Sigmoid colon (tissue), 7 donors: ENCODE results near the gene KIRREL3. TPM values are rescaled to one million over a fixed set of nuclear protein-coding genes. Genes with fewer than 3 reads are reported as not detected.

ENCODE experiments used
- DNase-seq: peaks from one replicate; pipeline ENCODE4 v3.0.0-alpha.2; 2019
- H3K27ac ChIP-seq, 4 donors: fragments of 200-600 bp; sonication (generic); one replicate each; pipeline ENCODE4 v1.5.1; 2016 to 2019; ENCODE audit warnings: mild to moderate bottlenecking in 1 of 4
- H3K27me3 ChIP-seq, 3 donors: fragments of 200-600 bp; sonication (generic); one replicate each; pipeline ENCODE4 v1.5.1; 2019; ENCODE audit warnings: mild to moderate bottlenecking in 1 of 3
- H3K36me3 ChIP-seq, 4 donors: fragments of 200-600 bp; sonication (generic); one replicate each; pipeline ENCODE4 v1.5.1; 2016 to 2019
- H3K4me1 ChIP-seq, 4 donors: fragments of 200-600 bp; sonication (generic); one replicate each; pipeline ENCODE4 v1.5.1; 2017 to 2019
- H3K4me3 ChIP-seq, 4 donors: fragments of 200-600 bp; sonication (generic); one replicate each; pipeline ENCODE4 v1.5.1; 2017 to 2019; ENCODE audit warnings: mild to moderate bottlenecking in 2 of 4, moderate library complexity in 1 of 4
- H3K9me3 ChIP-seq, 4 donors: fragments of 200-600 bp in 3 of 4; sonication (generic) in 3 of 4; one replicate each; pipeline versions ENCODE4 v1.5.1 to v1.6.1; 2013 to 2019
- EP300 ChIP-seq, 4 donors: sonication (generic); formaldehyde crosslinking; IDR thresholded peaks; one replicate each; pipeline ENCODE4 v1.6.1; 2017; ENCODE audit warnings: antibody characterized with exemption in 4 of 4
- POLR2A ChIP-seq, 2 donors: fragments of 450-650 bp; IDR thresholded peaks; one replicate each; pipeline ENCODE4 v1.6.1; 2016; ENCODE audit warnings: antibody characterized with exemption in 2 of 2, mild to moderate bottlenecking in 2 of 2, moderate library complexity in 2 of 2
- POLR2AphosphoS5 ChIP-seq, 4 donors: sonication (generic); formaldehyde crosslinking; IDR thresholded peaks; one replicate each; pipeline ENCODE4 v1.6.1; 2017; ENCODE audit warnings: antibody characterized with exemption in 4 of 4
- WGBS, 2 donors: extraction: QIAGEN DNeasy Blood & Tissue Kit; methylation state at CpG; one replicate each; pipeline ENCODE4 v1.1.7; 2013; 5-methylcytosine and 5-hydroxymethylcytosine counted together
- intact Hi-C: fragments of 100-400 bp; cut with DNase I; formaldehyde crosslinking; loops from one replicate; pipeline ENCODE4 v1.15.1; 2023
- polyA plus RNA-seq, 3 donors: library from polyadenylated mRNA; stranded (reverse); fragments of 200-250 nt; gene quantifications; one replicate each; pipeline ENCODE4 v1.2.3, GENCODE V29; 2013
- total RNA-seq, 4 donors: library from RNA; depleted of rRNA; stranded (reverse); fragments of >200 nt; gene quantifications; one replicate each; pipeline ENCODE4 v1.1.0, GENCODE V29; 2016
- TF ChIP-seq, protein P1 (sequence below), 4 experiments: fragments of 450-650 bp in 3 of 4; fragments of 200-600 bp in 1 of 4; IDR thresholded peaks; one replicate each; pipeline ENCODE4 v1.5.1; 2016 to 2019; ENCODE audit warnings: antibody characterized with exemption in 4 of 4, mild to moderate bottlenecking in 3 of 4, moderate library complexity in 2 of 4
- donor health status: healthy with polysubstance abuse.
- donor health status: Bipolar disorder and iron deficiency.
- donor health status: healthy.

The KIRREL3 gene
- total and polyA plus RNA-seq, 7 donors, result under 0.01 to 3.3 (median 1.0) TPM

DNA sequence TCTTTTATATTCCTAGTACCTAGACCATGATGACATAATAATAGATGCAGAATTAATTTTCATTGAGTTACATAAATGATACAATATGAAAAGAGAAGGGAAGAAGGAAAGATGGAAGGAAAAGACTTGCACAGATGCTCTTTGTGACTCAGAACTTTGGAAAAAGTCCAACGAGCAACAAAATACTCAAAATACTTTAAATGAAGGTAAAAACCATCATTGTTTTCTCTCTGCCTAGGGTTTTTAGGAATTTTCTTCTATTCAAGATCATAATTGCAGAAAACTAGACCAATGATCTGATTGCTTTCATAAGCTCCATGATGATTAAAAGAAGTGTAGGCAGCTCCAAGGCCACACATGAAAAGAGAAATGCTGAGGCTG lies 276.9 kb downstream of the KIRREL3 start:
- intact Hi-C loops, result no loop called here
- H3K27me3 ChIP-seq, result no peaks in the 10 kb centered on the region
- H3K4me3 ChIP-seq, result no peak overlapping the region
- TF ChIP-seq EP300 (IDR thresholded peaks at IDR 0.05) (no peak), POLR2A (IDR thresholded peaks at IDR 0.05) (no peak)
- 59 to 73% methylated on average over 1 of the region's 1 CpG for WGBS, 2 donors
- H3K27ac ChIP-seq, result no peak overlapping the region
- no peaks in the 10 kb centered on the region for H3K36me3 ChIP-seq
- no peaks in the 10 kb centered on the region for H3K4me1 ChIP-seq
- DNase-seq, result no peak
- no peaks in the 10 kb centered on the region for H3K9me3 ChIP-seq

DNA sequence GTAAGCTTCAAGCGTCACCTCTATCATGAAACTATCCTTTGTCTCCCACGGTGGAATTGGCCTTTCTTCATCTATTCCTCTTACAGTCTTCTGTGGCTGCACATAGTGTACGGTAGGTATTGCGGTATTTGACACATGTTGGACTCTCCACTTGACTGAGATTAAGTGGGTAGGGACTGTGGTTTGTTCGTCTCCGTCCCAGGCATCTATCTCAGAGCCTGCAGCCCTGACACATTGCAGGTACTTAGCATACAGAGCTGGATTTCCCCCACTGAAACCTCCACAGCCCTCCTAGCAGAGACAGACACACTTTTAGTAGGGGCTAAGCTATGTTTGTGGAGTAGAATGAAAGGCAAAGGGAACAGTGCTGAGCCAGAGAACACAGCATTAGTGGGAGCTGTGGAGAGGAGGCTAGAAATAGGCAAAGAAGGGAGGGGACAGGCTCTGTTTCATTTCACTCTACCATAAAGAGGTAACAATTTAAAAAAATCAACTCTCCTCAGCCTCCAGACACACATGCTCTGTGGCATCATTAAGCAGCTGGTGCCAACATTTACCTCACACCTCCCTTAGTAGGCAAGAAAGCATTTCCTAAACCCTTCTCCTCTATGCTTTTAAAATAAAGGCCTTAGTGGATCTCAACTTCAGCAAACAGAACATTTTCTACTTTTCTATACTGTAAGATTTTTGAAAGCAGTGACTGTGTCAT lies 277.5 kb downstream of the KIRREL3 start:
- no peaks in the 10 kb centered on the region for H3K27me3 ChIP-seq
- intact Hi-C loops, result no loop called here
- no peaks in the 10 kb centered on the region for H3K36me3 ChIP-seq
- H3K4me3 ChIP-seq, result no peak overlapping the region
- 92 to 93% methylated on average over 6 of the region's 6 CpGs for WGBS, 2 donors
- TF ChIP-seq POLR2AphosphoS5 (IDR thresholded peaks at IDR 0.05) (no peak), POLR2A (IDR thresholded peaks at IDR 0.05) (no peak)
- H3K9me3 ChIP-seq, result no peaks in the 10 kb centered on the region
- H3K4me1 ChIP-seq, result no peaks in the 10 kb centered on the region
- no peak for DNase-seq
- no peak overlapping the region for H3K27ac ChIP-seq

DNA sequence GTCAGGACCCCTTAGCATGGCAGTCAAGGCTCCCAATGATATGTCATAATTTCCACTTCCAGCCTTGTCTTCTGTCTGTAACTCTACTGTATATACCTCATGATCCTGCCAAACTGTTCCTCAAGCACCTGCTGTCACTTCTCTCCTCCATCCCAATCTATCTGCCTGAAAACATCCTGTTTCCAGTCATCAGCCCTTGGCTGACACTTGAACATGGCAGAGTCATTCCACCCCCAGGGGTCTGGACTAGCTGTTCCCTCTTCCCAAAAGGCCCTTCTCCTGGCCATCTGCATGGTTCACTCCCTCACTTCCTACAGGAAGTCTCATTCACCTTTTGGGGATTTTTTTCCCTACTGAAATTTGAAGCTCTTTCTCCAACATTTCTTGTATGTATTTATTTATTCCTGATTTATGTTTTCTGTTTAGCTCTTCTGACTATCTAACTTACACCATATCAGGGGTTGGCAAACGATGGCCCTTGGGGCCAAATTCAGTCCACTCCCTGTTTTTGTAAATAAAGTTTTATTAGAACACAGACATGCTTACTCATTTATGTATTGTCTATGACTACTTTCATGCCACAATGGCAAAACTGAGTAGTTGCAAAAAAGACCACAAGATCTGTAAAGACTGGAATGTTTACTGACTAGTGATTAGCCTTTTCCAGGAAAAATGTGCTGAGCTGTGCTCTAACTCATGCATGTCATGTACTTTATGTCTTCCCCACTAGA lies 278.4 kb downstream of the KIRREL3 start:
- intact Hi-C loops, result no loop called here
- H3K9me3 ChIP-seq, result no peaks in the 10 kb centered on the region

DNA sequence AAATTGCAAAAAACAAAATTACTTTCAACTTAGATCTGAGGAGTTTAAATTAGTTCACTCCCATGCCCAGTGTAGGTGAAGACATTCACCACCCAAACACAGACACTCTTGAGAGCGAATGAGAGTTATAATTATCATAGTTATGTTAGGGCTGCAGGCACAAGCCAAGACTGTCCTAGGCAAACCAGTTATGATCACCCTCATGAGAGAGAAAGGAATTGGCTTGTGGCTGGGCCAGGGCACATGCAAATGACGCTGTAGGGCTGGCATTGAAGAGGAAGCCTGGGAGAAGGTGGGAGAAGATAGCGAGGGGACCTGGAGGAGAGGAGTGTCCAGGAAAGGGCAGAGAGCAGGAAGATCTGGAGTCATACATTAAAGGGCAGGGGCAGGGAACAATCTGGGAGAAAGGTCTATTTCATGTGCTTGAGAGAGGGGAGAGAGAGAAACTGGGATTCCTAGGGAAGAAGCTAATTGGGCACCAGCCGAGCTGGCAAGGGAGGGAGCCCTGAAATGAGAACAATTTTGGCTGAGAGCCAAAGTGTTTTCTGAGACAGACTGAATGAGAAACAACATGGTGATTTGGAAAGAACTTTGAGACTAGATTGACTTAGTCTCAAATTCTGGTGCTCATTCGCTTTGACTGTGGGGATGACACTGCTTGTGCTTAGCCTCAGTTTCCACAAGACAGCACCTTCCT lies 279.9 kb downstream of the KIRREL3 start:
- DNase-seq, result no peak
- no peaks in the 10 kb centered on the region for H3K36me3 ChIP-seq
- no peak for TF ChIP-seq POLR2AphosphoS5 (IDR thresholded peaks at IDR 0.05)
- no peak for TF ChIP-seq EP300 (IDR thresholded peaks at IDR 0.05)
- intact Hi-C loops, result no loop called here
- WGBS, 2 donors, result 73 to 83% methylated on average over 5 of the region's 5 CpGs
- no peak overlapping the region for H3K27ac ChIP-seq
- no peaks in the 10 kb centered on the region for H3K9me3 ChIP-seq
- H3K4me3 ChIP-seq, result no peak overlapping the region
- H3K4me1 ChIP-seq, result no peaks in the 10 kb centered on the region
- no peaks in the 10 kb centered on the region for H3K27me3 ChIP-seq

More for the DNA sequence above, 278.4 kb downstream of the KIRREL3 start:
- 60 to 81% methylated on average over 1 of the region's 1 CpG for WGBS, 2 donors
- Histone ChIP-seq H3K27me3 (no peaks in the 10 kb centered on the region), H3K4me1 (no peaks in the 10 kb centered on the region), H3K36me3 (no peaks in the 10 kb centered on the region), H3K27ac (no peak overlapping the region), H3K4me3 (no peak overlapping the region)
- TF ChIP-seq POLR2A (IDR thresholded peaks at IDR 0.05) (no peak), EP300 (IDR thresholded peaks at IDR 0.05) (no peak), POLR2AphosphoS5 (IDR thresholded peaks at IDR 0.05) (no peak)
- TF ChIP-seq, protein P1, sequence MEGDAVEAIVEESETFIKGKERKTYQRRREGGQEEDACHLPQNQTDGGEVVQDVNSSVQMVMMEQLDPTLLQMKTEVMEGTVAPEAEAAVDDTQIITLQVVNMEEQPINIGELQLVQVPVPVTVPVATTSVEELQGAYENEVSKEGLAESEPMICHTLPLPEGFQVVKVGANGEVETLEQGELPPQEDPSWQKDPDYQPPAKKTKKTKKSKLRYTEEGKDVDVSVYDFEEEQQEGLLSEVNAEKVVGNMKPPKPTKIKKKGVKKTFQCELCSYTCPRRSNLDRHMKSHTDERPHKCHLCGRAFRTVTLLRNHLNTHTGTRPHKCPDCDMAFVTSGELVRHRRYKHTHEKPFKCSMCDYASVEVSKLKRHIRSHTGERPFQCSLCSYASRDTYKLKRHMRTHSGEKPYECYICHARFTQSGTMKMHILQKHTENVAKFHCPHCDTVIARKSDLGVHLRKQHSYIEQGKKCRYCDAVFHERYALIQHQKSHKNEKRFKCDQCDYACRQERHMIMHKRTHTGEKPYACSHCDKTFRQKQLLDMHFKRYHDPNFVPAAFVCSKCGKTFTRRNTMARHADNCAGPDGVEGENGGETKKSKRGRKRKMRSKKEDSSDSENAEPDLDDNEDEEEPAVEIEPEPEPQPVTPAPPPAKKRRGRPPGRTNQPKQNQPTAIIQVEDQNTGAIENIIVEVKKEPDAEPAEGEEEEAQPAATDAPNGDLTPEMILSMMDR (IDR thresholded peaks at IDR 0.05), result no peak
- DNase-seq, result no peak

DNA sequence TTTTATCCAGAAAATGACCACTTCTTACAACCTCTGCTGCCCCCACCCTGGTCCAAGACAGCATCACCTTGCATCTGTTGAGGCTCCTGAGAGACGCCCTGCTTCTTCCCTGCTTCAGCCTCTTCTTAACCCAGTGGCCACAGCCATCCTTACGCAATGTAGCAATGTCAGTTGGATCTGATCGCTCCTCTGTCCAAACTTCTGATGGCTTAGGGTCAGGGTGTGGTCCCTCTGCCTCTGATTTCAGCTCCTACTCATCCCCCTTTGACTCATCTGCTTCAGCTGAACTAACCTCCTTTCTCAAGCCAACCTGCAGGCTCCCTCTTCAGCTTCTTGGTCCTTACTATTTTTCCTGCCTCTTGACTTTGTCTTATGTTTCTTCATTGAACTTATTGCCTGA lies 280.8 kb downstream of the KIRREL3 start:
- Histone ChIP-seq H3K4me1 (no peaks in the 10 kb centered on the region), H3K27ac (no peak overlapping the region), H3K36me3 (no peaks in the 10 kb centered on the region), H3K4me3 (no peak overlapping the region), H3K27me3 (no peaks in the 10 kb centered on the region), H3K9me3 (no peaks in the 10 kb centered on the region)
- TF ChIP-seq, protein P1 (IDR thresholded peaks at IDR 0.05), result no peak
- no peak for TF ChIP-seq POLR2A (IDR thresholded peaks at IDR 0.05)
- no peak for TF ChIP-seq EP300 (IDR thresholded peaks at IDR 0.05)
- no peak for TF ChIP-seq POLR2AphosphoS5 (IDR thresholded peaks at IDR 0.05)
- WGBS, 2 donors, result 87% methylated on average over 3 of the region's 3 CpGs
- intact Hi-C loops, result no loop called here
- DNase-seq, result no peak

DNA sequence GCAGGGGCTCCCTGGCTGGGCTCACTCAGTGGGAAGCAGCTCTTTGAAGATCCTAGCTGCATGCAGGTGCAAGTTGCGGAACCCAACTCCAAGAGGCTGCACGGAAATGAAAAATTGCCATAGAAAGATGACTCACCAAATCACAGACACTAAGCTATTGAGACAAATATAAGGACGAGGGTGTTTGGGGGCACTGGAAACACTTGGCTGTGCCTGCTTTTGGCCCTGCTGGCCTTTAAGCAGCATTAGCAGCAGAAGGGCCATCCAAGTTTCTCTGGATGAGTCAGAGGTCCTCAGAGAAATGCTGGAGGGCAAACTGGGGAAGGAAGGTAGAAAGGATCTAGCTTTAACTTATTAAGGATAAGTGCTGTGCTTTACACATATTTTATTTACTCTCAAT lies 282.3 kb downstream of the KIRREL3 start:
- TF ChIP-seq, protein P1 (IDR thresholded peaks at IDR 0.05), result no peak
- TF ChIP-seq EP300 (IDR thresholded peaks at IDR 0.05), result no peak
- TF ChIP-seq POLR2A (IDR thresholded peaks at IDR 0.05), result no peak
- no peak for TF ChIP-seq POLR2AphosphoS5 (IDR thresholded peaks at IDR 0.05)
- H3K36me3 ChIP-seq, result no peaks in the 10 kb centered on the region
- no peak for DNase-seq
- WGBS, 2 donors, result 76 to 81% methylated on average over 3 of the region's 3 CpGs
- no peak overlapping the region for H3K4me3 ChIP-seq
- no peaks in the 10 kb centered on the region for H3K27me3 ChIP-seq
- intact Hi-C loops, result no loop called here
- H3K4me1 ChIP-seq, result no peaks in the 10 kb centered on the region
- no peak overlapping the region for H3K27ac ChIP-seq
- H3K9me3 ChIP-seq, result no peaks in the 10 kb centered on the region
